ENCODE data around the gene SSUH2.

The SSUH2 gene

GRCh38 chr3:8608041-8608790, 36.4 kb downstream of the SSUH2 start:
- H3K4me1 ChIP-seq (ENCODE audit: insufficient read depth, poor library complexity, severe bottlenecking) = no peaks in the 10 kb centered on the region
- H3K27ac ChIP-seq (ENCODE audit: poor library complexity, severe bottlenecking) = no peak overlapping the region
- H3K36me3 ChIP-seq (ENCODE audit: low read depth) = no peaks in the 10 kb centered on the region
- H3K4me3 ChIP-seq (ENCODE audit: severe bottlenecking) = no peak overlapping the region
- ATAC-seq (ENCODE audit: low read depth) (no peak), DNase-seq (ENCODE audit: low spot score) (no peak)
- H3K9me3 ChIP-seq (ENCODE audit: severe bottlenecking) = no peaks in the 10 kb centered on the region
- no peaks in the 10 kb centered on the region for H3K27me3 ChIP-seq (ENCODE audit: insufficient read depth, poor library complexity, severe bottlenecking)
- no peak for TF ChIP-seq CTCF (IDR thresholded peaks at IDR 0.05; ENCODE audit: poor library complexity, severe bottlenecking)

DNA sequence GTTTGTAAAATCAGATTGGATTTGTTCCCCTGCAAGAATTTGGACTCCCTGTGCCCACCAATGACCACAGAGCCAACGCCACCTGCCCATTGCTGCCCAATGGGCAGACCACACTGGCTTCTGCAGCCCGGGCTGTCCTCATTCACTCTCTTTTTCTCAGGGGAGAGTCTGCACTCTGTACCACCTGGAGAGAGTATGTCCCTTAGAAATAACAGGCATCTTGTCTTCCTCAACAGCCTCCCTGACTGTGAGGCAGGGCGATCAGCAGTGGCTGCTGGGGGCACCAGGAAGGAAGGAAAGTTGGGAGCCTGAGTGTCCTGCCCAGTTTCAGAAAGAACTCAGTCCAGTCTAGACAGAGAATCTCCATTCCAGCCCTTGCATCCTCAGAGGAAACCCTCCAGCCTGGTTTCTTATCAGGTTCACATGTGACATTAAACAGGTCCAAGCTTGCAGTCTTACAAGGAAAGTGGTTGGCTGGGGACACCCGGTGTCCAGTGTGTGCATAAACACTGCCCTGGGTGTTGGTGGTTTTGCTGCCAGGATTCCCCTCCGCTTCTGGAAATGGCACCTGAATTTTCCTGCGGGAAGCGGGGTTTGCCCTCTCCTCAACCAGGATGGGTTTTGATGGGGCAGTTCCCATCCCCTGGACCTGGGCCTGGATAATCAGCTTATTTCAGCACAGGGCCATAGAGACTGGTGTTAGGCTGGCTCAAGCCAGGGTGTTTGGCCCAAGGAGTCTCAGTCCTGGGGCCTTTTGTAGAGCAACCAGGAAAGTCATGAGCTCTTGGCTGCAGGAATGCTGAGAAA, 37.2 kb downstream of the SSUH2 start:
- TF ChIP-seq CTCF (IDR thresholded peaks at IDR 0.05; ENCODE audit: poor library complexity, severe bottlenecking) = peak; percentile 55
- Histone ChIP-seq H3K4me3 (ENCODE audit: severe bottlenecking) (no peak overlapping the region), H3K36me3 (ENCODE audit: low read depth) (no peaks in the 10 kb centered on the region), H3K9me3 (ENCODE audit: severe bottlenecking) (no peaks in the 10 kb centered on the region), H3K27me3 (ENCODE audit: insufficient read depth, poor library complexity, severe bottlenecking) (no peaks in the 10 kb centered on the region), H3K4me1 (ENCODE audit: insufficient read depth, poor library complexity, severe bottlenecking) (no peaks in the 10 kb centered on the region), H3K27ac (ENCODE audit: poor library complexity, severe bottlenecking) (no peak overlapping the region)
- ATAC-seq (ENCODE audit: low read depth) (peak; percentile 82), DNase-seq (ENCODE audit: low spot score) (no peak)

DNA sequence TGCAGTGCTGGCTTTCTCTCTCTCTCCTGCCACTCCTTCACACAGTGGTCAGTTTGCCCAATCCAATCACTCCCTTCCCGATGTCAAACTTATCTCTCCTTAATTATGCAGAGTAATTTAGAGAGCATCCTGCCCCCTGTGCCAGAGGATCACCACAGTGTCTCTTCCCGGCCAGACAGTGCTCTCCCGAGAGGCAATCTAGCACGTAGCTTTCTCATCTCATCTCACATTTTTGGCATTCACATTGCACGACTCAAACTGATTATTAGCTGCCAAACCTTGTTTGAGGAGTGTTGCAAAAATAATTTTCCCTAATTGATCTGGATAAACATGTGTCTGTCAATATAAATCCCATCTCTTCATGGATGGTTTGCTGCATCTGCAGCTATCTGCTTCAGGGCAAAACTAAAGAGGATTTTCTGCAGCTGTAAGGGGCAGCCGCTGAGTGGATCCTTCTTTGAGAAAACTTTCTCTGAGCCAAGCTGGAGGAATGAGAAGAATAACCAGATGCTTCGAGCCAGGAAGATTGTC, 37.8 kb downstream of the SSUH2 start:
- Histone ChIP-seq H3K36me3 (ENCODE audit: low read depth) (no peaks in the 10 kb centered on the region), H3K27ac (ENCODE audit: poor library complexity, severe bottlenecking) (no peak overlapping the region), H3K4me3 (ENCODE audit: severe bottlenecking) (no peak overlapping the region), H3K4me1 (ENCODE audit: insufficient read depth, poor library complexity, severe bottlenecking) (no peaks in the 10 kb centered on the region), H3K27me3 (ENCODE audit: insufficient read depth, poor library complexity, severe bottlenecking) (no peaks in the 10 kb centered on the region), H3K9me3 (ENCODE audit: severe bottlenecking) (no peaks in the 10 kb centered on the region)
- TF ChIP-seq CTCF (IDR thresholded peaks at IDR 0.05; ENCODE audit: poor library complexity, severe bottlenecking) = no peak
- DNase-seq (ENCODE audit: low spot score) = no peak
- ATAC-seq (ENCODE audit: low read depth) = no peak

DNA sequence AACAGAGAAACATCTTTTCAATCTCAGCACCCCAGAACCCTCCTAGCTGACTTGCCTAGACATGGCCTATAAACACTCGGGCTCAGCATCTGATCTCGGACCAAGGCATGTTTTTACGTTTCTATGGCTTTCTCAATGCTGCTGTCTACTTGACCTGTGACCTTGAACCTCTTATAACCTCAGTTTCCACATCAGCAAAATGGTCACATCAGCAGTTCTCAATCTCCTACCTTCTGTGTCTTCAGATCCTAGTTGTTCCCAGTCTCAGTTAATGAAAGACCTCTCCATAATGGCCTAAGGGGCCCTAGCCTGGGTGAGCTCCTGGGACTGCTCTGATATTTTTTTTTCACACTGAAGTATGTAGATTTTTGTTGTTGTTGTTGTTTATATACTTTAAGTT, 39.6 kb downstream of the SSUH2 start:
- ATAC-seq (ENCODE audit: low read depth) (no peak), DNase-seq (ENCODE audit: low spot score) (no peak)
- no peak for TF ChIP-seq CTCF (IDR thresholded peaks at IDR 0.05; ENCODE audit: poor library complexity, severe bottlenecking)
- Histone ChIP-seq H3K36me3 (ENCODE audit: low read depth) (no peaks in the 10 kb centered on the region), H3K27me3 (ENCODE audit: insufficient read depth, poor library complexity, severe bottlenecking) (no peaks in the 10 kb centered on the region), H3K4me1 (ENCODE audit: insufficient read depth, poor library complexity, severe bottlenecking) (no peaks in the 10 kb centered on the region), H3K9me3 (ENCODE audit: severe bottlenecking) (no peaks in the 10 kb centered on the region), H3K4me3 (ENCODE audit: severe bottlenecking) (no peak overlapping the region), H3K27ac (ENCODE audit: poor library complexity, severe bottlenecking) (no peak overlapping the region)

Data from RWPE2 (cell line).